Activated naive CD8-positive, alpha-beta T cell treated with anti-CD3 and anti-CD28 coated beads, Interleukin-2, amount 50 U/mL, for 16 hours (primary cell): ENCODE measurements around the gene VAV2.

Experiments
- DNase-seq: peaks from one replicate; pipeline ENCODE4 v3.0.0-alpha.2; 2020; ENCODE audit warnings: low read depth, low spot score

Gene VAV2

GRCh38 chr9:133891741-133892140 lies 100.4 kb downstream of the VAV2 start:
- no peak for DNase-seq

DNA sequence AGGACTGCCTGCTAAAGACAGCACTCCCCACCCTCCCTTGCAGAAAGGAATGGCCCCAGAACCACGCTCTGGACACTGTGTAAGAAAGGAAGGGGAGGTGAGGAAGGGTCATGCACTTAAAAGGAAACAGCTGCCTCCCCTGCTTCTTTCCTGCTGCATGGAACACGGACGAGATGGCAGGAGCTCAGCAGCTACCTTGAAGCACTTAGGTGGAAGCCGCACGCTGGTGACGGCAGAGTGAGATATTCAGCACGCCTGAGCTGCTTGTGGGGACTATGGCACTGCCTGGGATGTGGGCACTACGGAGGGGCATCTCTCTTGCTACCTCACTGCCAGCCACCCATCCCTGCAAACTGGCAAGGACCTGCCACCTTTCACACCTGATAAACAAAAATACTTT lies 101.5 kb downstream of the VAV2 start:
- DNase-seq: no peak

GRCh38 chr9:133889584-133890301 lies 102.4 kb downstream of the VAV2 start:
- no peak for DNase-seq

- no peak for DNase-seq
These were observed 103.2 kb downstream of the VAV2 start for GRCh38 chr9:133888809-133889491.

DNA sequence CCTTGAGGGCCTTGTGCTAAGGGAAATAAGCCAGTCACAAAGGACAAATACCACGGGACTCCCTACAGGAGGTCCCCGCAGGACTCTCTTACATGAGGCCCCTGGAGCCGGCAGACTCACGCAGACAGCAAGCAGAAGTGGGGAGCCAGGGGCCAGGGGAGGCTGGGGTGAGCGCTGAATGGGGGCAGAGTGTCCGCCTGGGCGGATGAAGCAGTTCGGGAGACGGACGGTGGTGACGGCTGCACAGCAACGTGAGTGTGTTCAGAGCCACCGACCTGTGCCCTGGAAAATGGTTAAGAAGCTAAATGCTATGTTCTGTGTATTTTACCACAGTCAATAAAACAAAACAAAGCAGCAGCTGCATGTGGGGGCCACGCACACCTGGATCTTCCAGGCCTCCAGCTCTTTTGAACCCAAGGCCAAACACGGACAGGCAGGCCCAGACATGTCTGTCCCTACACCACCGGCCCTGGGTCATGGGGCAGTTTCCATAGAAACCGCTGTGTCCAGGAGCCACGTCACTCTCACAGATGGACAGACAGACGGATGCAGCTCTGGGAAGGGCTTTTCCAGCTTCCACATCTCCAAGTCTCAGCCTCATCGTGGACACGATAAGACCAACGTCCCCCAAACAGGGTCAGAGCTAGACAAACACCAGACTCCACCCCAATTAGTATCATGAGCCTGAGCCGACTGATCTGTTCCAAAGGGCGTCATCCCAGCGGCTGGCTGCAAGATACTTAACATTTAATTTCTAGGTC lies 103.9 kb downstream of the VAV2 start:
- no peak for DNase-seq

GRCh38 chr9:133887540-133888047 lies 104.5 kb downstream of the VAV2 start:
- DNase-seq: no peak

- DNase-seq: no peak
These were observed 105.3 kb downstream of the VAV2 start for GRCh38 chr9:133886563-133887501.

- no peak for DNase-seq
These were observed 107.0 kb downstream of the VAV2 start for GRCh38 chr9:133884907-133885744.

DNA sequence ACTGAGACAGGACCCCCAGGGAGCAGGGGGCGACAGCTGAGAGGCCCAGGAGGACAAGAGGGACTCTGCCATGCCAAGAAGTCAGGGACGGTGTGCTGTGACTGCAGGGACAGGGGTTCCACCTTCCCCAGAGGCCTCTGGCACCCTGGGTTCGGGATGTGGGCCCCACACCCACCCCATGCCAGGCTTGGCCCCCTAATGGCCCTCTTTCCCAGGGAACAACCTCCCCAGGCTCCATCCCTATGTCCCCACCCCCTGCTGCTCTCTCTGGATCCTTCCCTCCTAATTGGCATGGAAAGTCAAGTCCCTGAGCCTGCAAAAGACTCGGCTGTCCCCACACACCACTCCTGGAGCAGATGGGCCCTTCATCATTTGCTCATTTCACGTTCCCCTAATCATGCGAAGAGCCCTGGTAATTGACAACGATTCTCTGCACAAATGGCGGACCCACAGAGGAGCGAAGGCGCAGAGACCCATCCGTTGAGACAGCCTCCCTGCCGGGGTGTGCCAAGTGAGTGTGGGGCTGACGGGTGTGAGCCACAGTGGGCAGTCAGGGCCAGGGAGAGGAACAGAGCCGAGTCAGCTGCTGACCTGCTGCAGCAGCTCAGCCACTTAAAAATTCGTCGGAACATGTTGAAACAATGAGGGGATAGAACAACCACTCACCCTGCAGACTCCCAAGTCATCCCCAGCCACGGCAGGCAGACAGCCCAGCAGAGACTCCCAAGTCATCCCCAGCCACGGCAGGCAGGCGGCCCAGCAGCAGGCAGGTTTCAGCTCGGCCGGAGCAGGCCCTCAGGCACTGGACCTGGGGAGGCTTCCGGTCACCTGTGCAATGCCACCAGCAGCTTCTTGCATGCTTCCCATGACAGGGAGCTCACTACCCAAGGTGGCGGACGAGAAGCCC lies 109.0 kb downstream of the VAV2 start:
- DNase-seq: no peak

DNA sequence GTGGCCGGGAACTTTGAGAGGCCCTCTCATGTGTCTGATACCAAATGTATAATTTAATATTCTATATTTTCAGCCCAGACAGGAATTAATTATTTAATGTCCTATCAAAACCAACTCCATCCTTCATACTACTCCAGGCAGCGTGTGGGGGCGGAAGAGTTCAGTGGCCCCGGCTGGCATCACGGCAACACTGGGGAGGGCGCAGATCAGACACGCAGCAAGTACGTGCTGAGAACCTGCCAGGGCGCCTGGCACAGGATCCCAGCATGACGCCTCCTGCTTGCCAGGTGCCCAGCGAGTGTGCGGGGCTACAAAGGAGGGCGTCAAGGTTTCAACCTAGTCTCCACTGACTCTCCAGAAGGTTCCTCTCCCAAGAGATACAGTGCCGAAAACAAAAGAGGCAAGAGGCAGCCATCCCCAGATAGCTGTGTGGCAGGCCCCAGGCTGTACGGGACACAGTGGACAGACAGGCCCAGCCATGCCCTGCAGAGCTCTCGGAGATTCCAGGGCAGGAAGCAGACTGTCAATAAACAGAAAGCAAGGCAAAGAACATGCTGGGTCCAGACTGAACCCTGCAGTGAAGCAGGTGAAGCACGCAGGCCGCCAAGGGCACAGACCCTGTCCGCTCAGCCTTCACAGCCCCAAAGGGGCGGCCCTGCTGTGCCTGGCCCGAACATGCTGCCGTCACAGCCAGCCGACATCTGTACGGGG lies 110.3 kb downstream of the VAV2 start:
- no peak for DNase-seq

- DNase-seq: no peak
These were observed 111.1 kb downstream of the VAV2 start for GRCh38 chr9:133880851-133881661.

DNA sequence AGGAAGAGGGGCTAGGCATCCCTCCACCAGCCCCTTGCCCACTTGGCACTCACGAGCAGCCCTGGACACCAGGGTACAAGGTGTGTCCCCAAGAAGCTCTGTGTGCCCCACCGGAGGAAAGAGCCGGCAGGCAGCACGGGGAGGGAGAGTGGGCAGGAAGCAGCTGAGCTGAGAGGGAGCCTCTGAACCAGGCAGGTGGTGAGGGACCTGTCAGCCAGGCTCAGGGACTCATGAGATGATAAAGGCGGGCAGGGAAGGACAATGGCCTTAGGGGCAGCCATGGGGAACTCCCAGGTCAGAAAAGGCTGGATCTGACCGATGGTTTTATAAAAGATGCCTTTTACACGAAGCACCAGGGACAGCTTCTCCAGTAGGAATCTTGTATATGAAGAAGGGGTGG lies 112.0 kb downstream of the VAV2 start:
- no peak for DNase-seq

GRCh38 chr9:133879615-133880014 lies 112.5 kb downstream of the VAV2 start:
- DNase-seq: no peak

DNA sequence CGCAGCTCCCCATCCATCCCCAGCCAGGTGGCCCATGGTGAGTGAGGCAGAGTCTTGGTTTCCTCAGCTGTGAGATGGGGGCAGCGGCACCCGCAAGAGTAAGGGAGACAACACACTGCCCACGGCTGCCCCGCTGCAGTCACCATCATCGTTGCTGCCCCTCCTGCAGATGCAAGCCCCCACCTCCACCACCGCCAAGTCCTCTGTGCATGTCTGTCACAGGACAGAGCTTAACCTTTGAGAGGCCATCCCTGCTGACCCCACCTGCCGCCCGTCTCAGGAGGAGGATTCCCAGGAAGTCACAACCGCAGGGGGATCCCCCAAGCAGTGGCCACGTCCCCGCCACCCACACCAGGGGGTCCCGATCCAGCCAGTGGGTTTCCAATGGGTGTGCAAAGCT lies 113.7 kb downstream of the VAV2 start:
- no peak for DNase-seq

DNA sequence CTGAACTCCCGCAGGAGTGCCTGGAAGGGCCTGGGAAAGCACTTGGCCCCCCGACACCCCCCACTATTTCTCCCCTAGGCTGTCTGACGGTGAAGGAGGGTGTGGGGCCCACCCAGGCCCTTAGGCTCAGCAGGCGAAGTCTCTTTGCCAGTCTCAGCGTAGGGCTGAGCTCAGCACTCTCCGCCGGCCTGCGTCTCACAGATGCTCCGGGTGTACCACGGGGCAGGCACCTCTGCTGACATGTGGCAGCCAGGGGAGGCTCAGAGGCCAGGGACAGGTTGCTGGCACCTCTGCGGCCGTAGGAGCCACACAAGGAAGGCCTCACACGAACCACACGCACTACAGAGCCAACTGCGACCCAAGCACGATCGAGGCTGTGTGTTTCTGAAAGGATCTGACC lies 114.2 kb downstream of the VAV2 start:
- no peak for DNase-seq

- no peak for DNase-seq
These were observed 114.8 kb downstream of the VAV2 start for GRCh38 chr9:133877327-133877726.

DNA sequence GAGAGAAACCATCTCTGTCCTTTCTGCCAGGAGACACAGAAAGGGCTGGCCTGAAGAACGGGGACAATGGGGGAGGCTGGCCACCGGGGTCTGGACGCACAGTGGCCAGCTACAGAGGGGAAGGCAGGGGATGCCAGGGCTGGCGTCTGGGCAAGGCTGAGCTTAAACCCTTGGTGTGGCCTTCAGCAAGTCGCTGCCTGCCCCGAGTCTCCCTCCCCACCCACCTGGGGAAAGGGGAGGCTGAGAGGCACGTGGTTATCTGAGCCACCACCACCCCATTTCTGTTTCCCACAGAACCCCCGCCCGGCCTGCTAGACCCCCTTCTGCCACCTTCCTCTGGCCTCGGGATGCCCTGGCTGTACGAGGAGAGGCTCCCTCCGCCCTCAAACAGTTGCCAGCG lies 115.3 kb downstream of the VAV2 start:
- DNase-seq: no peak

DNA sequence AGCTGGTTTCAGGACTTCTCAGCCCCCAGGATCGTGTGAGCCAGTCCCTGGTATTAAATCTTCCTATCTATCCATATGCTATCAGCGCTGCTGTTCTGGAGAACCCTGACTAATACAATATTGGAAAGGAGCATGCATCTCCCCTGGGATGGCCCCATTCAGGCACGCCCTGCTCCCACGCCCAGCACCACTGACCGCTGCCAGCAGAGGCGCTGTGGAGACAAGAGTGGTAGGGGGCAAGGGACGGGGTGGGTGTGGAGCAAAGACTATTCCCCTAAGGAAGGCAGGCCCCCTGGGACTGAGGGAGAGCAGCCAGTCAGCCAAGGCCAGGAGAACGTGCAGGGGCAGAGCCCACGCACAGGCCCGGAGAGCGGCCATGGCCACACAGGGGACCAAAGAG lies 116.0 kb downstream of the VAV2 start:
- DNase-seq: no peak
